ENCODE data around the gene MAFB. TPM values are rescaled to one million over a fixed set of nuclear protein-coding genes. Genes with fewer than 3 reads are reported as not detected.

The MAFB gene
- total and polyA plus RNA-seq, 12 donors, result 7.5 to 79.0 (median 37.6) TPM

DNA sequence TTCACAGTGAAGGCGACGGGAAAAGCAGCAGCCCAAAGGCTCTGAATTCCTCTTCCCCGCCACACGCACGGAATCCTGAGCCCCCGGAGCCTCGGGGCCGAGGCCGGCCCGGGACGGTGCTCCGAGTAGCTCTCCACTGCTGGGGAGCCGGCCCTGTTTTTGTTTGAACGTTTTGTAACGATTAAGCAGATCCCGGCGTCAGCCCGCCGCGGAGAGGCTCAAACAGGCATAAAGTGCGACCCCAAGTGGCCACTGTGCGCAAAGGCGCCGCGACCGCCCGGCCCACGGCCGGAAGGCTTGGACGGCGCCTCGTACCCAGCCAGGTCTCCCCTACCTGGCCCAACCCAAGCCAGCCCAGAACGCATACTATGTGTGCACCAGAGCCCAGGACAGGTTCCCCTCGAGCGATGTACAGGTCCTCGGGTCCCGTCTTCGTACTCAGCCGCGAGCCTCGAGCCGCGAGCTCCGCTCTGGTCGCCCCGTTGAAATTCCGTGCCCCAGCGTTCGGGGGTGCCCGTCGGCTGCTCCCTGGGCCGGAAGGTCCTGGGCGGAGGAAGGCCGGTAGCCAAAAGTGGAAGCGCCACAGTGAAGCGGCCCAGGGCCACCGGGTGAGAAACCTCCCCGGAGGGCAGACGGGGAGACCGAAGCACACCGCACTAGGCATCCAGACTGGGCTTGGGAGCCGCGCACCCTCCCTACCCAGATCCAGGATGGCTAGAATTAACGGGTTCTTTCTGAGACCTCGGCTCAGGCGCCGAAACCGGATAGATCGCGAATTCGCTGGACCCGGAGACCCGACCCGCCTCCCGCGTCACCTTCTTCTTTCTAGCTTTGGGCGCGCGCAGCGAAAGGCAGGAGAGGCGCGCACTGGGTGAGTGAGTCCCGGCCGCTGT, 1.2 kb upstream of the MAFB start:
- WGBS, 4 donors, result 3 to 6% (median 3%) methylated on average over 21 to 84 of the region's 84 CpGs
- Histone ChIP-seq H3K4me3 (peak overlapping the region in 3 of 4 donors; percentile 36 to 65 (median 37)), H3K27ac (peak overlapping the region; percentile 93 to 99 (median 98)), H3K4me1 (replicated peaks in 1 of 2) (peaks cover 7 to 14% of the 10 kb centered on the region in 2 donors), H3K27me3 (peaks cover 27% of the 10 kb centered on the region), H3K9me3 (replicated peaks in 1 of 3) (no peaks in the 10 kb centered on the region), H3K36me3 (replicated peaks in 1 of 2) (no peaks in the 10 kb centered on the region)
- peak; percentile 90 to 97 (median 94) for DNase-seq
- TF ChIP-seq CTCF (IDR thresholded peaks at IDR 0.05) (peak; percentile 77 to 93 (median 92)), POLR2A (IDR thresholded peaks at IDR 0.05) (peak in 1 of 2 donors; percentile 26)
- intact Hi-C loops (cut with DNase I), result loop anchor here (5.0 to 10.0 kb wide), 5 partner anchors 125 to 815 kb away; no protein-coding TSS in a partner anchor

GRCh38 chr20:40688129-40689099, 622 bp downstream of the MAFB start:
- H3K9me3 ChIP-seq (replicated peaks in 1 of 3), result no peaks in the 10 kb centered on the region
- H3K4me3 ChIP-seq, result peak overlapping the region; percentile 28 to 65 (median 38)
- peak in 5 of 7 donors; percentile 32 to 68 (median 50) for DNase-seq
- no peaks in the 10 kb centered on the region for H3K36me3 ChIP-seq (replicated peaks in 1 of 2)
- intact Hi-C loops (cut with DNase I), result loop anchor here (10.0 kb wide), 2 partner anchors 124 to 424 kb away; no protein-coding TSS in a partner anchor
- 1 to 4% (median 2%) methylated on average over 39 to 120 of the region's 120 CpGs; no CpG with 5 or more reads in 1 of the 4 donors for WGBS, 4 donors
- H3K4me1 ChIP-seq (replicated peaks in 1 of 2), result peaks cover 7 to 14% of the 10 kb centered on the region in 2 donors
- H3K27ac ChIP-seq, result peak overlapping the region; percentile 41 to 99 (median 98)
- peaks cover 27% of the 10 kb centered on the region for H3K27me3 ChIP-seq
- TF ChIP-seq CTCF (IDR thresholded peaks at IDR 0.05), result no peak
- TF ChIP-seq POLR2A (IDR thresholded peaks at IDR 0.05), result no peak

DNA sequence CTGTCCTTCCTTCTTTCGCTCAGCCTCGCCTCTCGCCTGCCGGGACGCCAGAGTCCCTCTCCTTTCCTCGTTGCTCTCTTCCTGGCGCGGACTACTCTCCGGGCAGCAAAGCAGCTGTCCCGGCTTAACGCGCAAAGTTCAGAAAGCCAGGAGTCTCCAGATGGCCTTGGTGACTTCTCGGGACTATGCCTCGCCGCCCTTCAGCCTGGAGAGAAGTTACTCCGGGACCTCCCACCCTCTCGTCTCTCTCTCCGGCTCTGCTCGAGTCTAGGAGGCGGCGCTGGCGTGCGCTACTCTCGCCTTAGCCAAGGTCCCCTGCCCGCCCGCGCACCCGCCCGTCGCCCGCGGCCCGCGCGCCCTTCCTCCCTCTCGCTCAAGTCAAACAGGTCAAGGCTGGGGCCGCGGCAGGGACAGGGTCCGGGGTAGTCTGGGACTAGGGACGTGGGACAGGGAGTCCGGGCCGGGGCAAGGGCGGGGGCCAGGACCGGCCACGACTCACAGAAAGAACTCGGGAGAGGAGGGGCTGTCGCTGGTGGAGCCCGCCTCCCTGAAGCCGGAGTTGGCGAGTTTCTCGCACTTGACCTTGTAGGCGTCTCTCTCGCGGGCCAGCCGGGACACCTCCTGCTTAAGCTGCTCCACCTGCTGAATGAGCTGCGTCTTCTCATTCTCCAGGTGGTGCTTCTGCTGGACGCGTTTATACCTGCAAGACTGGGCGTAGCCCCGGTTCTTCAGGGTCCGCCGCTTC, 1.5 kb downstream of the MAFB start:
- Histone ChIP-seq H3K4me1 (replicated peaks in 1 of 2) (peaks cover 7 to 14% of the 10 kb centered on the region in 2 donors), H3K36me3 (replicated peaks in 1 of 2) (no peaks in the 10 kb centered on the region), H3K4me3 (peak overlapping the region in 3 of 4 donors; percentile 28 to 65 (median 29)), H3K27me3 (peaks cover 19% of the 10 kb centered on the region), H3K27ac (peak overlapping the region in 4 of 5 donors; percentile 98 to 99 (median 98)), H3K9me3 (replicated peaks in 1 of 3) (no peaks in the 10 kb centered on the region)
- intact Hi-C loops (cut with DNase I), result loop anchor here (10.0 kb wide), 2 partner anchors 123 to 423 kb away; no protein-coding TSS in a partner anchor
- 1 to 2% (median 1%) methylated on average over 27 to 62 of the region's 62 CpGs for WGBS, 4 donors
- DNase-seq, result peak; percentile 57 to 76 (median 63)
- TF ChIP-seq CTCF (IDR thresholded peaks at IDR 0.05) (no peak), POLR2A (IDR thresholded peaks at IDR 0.05) (peak in 1 of 2 donors; percentile 32)
